Suprapubic skin (tissue), 3 donors: ENCODE results near the gene SRXN1.

Source experiments
- CTCF ChIP-seq, 2 donors: fragments of 200-600 bp in 1 of 2; fragments of 450-650 bp in 1 of 2; sonication (generic) in 1 of 2; IDR thresholded peaks; one replicate each; pipeline ENCODE4 v1.5.1; 2016 to 2019; ENCODE audit warnings: antibody characterized with exemption in 2 of 2, mild to moderate bottlenecking in 1 of 2, moderate library complexity in 1 of 2
- EP300 ChIP-seq: sonication (generic); formaldehyde crosslinking; IDR thresholded peaks from one replicate; pipeline ENCODE4 v1.6.1; 2017; ENCODE audit warnings: antibody characterized with exemption
- POLR2A ChIP-seq, 2 donors: fragments of 450-650 bp; IDR thresholded peaks; one replicate each; pipeline ENCODE4 v1.6.1; 2017; ENCODE audit warnings: antibody characterized with exemption in 2 of 2, mild to moderate bottlenecking in 2 of 2, moderate library complexity in 2 of 2

GRCh38 chr20:653590-654416 lies 803 bp upstream of the SRXN1 start:
- TF ChIP-seq EP300, result no peak
- no peak for TF ChIP-seq CTCF (IDR thresholded peaks at IDR 0.05)
- no peak for TF ChIP-seq POLR2A (IDR thresholded peaks at IDR 0.05)
